Nephron (organoid): Measurements from ENCODE around the gene C2orf69.

Experiments used
- H3K27ac Mint-ChIP-seq, 3 experiments: 2 replicates each; pipeline ENCODE4 v1.8.0; 2020; ENCODE audit warnings: mixed read lengths in 3 of 3, mild to moderate bottlenecking in 2 of 3, moderate library complexity in 1 of 3
- H3K27me3 Mint-ChIP-seq: 2 replicates; pipeline ENCODE4 v1.8.0; 2021; ENCODE audit warnings: low read depth, mild to moderate bottlenecking, moderate library complexity, mixed read lengths
- H3K36me3 Mint-ChIP-seq: 2 replicates; pipeline ENCODE4 v1.8.0; 2020; ENCODE audit warnings: low read depth, mixed read lengths
- H3K4me1 Mint-ChIP-seq: 2 replicates; pipeline ENCODE4 v1.8.0; 2020; ENCODE audit warnings: mixed read lengths
- H3K4me3 Mint-ChIP-seq, 3 experiments: 2 replicates each; pipeline ENCODE4 v1.8.0; 2020; ENCODE audit warnings: mild to moderate bottlenecking in 3 of 3, mixed read lengths in 3 of 3, moderate library complexity in 2 of 3
- H3K9me3 Mint-ChIP-seq: 2 replicates; pipeline ENCODE4 v1.8.0; 2020; ENCODE audit warnings: mixed read lengths
- CTCF ChIP-seq, 3 experiments: fragments of 200-600 bp; sonication (generic); IDR thresholded peaks; one replicate each; pipeline ENCODE4 v1.5.0; 2021; ENCODE audit warnings: antibody characterized with exemption in 3 of 3; ENCODE audit not compliant: unreplicated experiment in 3 of 3

Gene C2orf69

GRCh38 chr2:199869653-199870052, 41.4 kb upstream of the C2orf69 start:
- H3K36me3 Mint-ChIP-seq, result no peaks in the 10 kb centered on the region
- TF ChIP-seq CTCF (IDR thresholded peaks at IDR 0.05; ENCODE audit: unreplicated experiment in 3 of 3), result no peak
- peaks cover 6% of the 10 kb centered on the region for H3K9me3 Mint-ChIP-seq
- H3K27me3 Mint-ChIP-seq, result peaks cover 6% of the 10 kb centered on the region
- H3K27ac Mint-ChIP-seq, result no peak overlapping the region
- no peak overlapping the region for H3K4me3 Mint-ChIP-seq
- H3K4me1 Mint-ChIP-seq, result no peaks in the 10 kb centered on the region

DNA sequence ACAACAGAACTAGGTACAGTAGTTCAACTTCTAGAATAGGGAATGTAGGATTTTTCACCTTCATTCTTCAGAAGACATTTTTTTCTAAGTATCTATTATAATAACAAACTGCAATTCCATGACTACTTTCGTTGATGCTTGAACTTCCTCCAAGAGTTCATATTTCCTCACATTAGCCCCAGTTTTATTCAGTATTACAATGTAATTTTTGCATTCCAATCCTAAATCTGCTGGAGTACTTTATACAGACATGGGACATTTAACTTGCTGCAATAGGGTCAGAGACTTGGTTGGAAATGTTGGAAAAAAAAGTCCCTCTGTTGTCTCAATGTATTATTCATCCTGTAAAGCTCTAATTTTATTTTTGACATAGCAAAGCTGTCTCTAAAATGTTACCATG, 40.5 kb upstream of the C2orf69 start:
- no peak for TF ChIP-seq CTCF (IDR thresholded peaks at IDR 0.05; ENCODE audit: unreplicated experiment in 3 of 3)
- no peak overlapping the region for H3K27ac Mint-ChIP-seq

GRCh38 chr2:199874209-199874608, 36.9 kb upstream of the C2orf69 start:
- H3K27ac Mint-ChIP-seq, result no peak overlapping the region

More for the DNA sequence above, 40.5 kb upstream of the C2orf69 start:
- no peaks in the 10 kb centered on the region for H3K4me1 Mint-ChIP-seq
- H3K27me3 Mint-ChIP-seq, result peaks cover 6% of the 10 kb centered on the region
- no peaks in the 10 kb centered on the region for H3K36me3 Mint-ChIP-seq
- peaks cover 11% of the 10 kb centered on the region for H3K9me3 Mint-ChIP-seq
- H3K4me3 Mint-ChIP-seq, result no peak overlapping the region

DNA sequence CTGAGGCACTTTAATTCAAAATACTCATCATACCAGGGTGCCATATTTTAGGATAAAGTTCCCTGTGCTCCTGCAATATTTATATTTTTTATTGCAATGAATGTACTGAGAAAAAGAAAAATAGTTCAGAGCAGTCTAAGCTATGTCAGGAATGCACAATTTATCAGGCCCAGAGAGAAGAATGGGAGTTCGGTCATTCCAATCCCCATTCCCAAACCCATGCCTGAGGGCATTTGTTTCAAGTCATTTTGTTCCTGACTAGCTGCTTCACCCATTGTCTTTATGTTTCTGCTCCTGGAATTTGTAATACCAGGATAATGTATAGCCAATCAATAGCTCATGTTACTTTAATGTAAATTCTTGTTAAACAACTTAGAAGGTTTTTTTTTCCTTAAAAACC, 35.7 kb upstream of the C2orf69 start:
- Mint-ChIP-seq H3K4me3 (no peak overlapping the region), H3K4me1 (no peaks in the 10 kb centered on the region), H3K27ac (no peak overlapping the region), H3K36me3 (no peaks in the 10 kb centered on the region), H3K9me3 (peaks cover 11% of the 10 kb centered on the region), H3K27me3 (peaks cover 3% of the 10 kb centered on the region)
- no peak for TF ChIP-seq CTCF (IDR thresholded peaks at IDR 0.05; ENCODE audit: unreplicated experiment in 3 of 3)

More at GRCh38 chr2:199874209-199874608, 36.9 kb upstream of the C2orf69 start:
- Mint-ChIP-seq H3K4me3 (no peak overlapping the region), H3K27me3 (peaks cover 3% of the 10 kb centered on the region), H3K4me1 (no peaks in the 10 kb centered on the region), H3K9me3 (peaks cover 11% of the 10 kb centered on the region), H3K36me3 (no peaks in the 10 kb centered on the region)
- no peak for TF ChIP-seq CTCF (IDR thresholded peaks at IDR 0.05; ENCODE audit: unreplicated experiment in 3 of 3)

- Mint-ChIP-seq H3K36me3 (no peaks in the 10 kb centered on the region), H3K4me3 (no peak overlapping the region), H3K9me3 (no peaks in the 10 kb centered on the region), H3K27ac (no peak overlapping the region), H3K27me3 (peaks cover 6% of the 10 kb centered on the region), H3K4me1 (no peaks in the 10 kb centered on the region)
- no peak for TF ChIP-seq CTCF (IDR thresholded peaks at IDR 0.05; ENCODE audit: unreplicated experiment in 3 of 3)
Observed at GRCh38 chr2:199882667-199883066, 28.4 kb upstream of the C2orf69 start.

- Mint-ChIP-seq H3K36me3 (no peaks in the 10 kb centered on the region), H3K27me3 (peaks cover 4% of the 10 kb centered on the region), H3K9me3 (peaks cover 1% of the 10 kb centered on the region), H3K4me3 (no peak overlapping the region), H3K27ac (no peak overlapping the region), H3K4me1 (no peaks in the 10 kb centered on the region)
- no peak for TF ChIP-seq CTCF (IDR thresholded peaks at IDR 0.05; ENCODE audit: unreplicated experiment in 3 of 3)
Observed at GRCh38 chr2:199883474-199884212, 27.4 kb upstream of the C2orf69 start.
